Epithelial cell of proximal tubule (primary cell): ENCODE results near the gene MAP7. TPM values are rescaled to one million over a fixed set of nuclear protein-coding genes. Genes with fewer than 3 reads are reported as not detected.
A peak's percentile ranks its signal among the peaks of the same experiment; 100 is the strongest.
"Not testable (repeated sequence)": the region's sequence is repeated elsewhere in the genome, so short reads cannot be mapped to it uniquely, and the experiment has no call there.

Experiments used
- DNase-seq: peaks from one replicate; pipeline ENCODE4 v3.0.0-alpha.2; 2011; ENCODE audit warnings: low read depth
- H3K4me3 ChIP-seq: 2 replicates; pipeline ENCODE4 v1.5.1; 2011; ENCODE audit warnings: low read depth, mild to moderate bottlenecking, low read length
- CTCF ChIP-seq: conservative IDR thresholded peaks from 2 replicates; pipeline ENCODE4 v1.5.1; 2012; ENCODE audit warnings: low read depth, mild to moderate bottlenecking, low read length
- total RNA-seq: library from RNA; depleted of rRNA; stranded (reverse); fragments of >200 nt; gene quantifications from 2 replicates; pipeline ENCODE4 v1.2.3, GENCODE V29; 2015

Gene MAP7
- total RNA-seq, 1 donor from 2014 or later: 16.1 TPM

GRCh38 chr6:136317021-136317694 lies 233.1 kb downstream of the MAP7 start:
- no peak overlapping the region for H3K4me3 ChIP-seq
- peak; percentile 26 for DNase-seq
- TF ChIP-seq CTCF: peak; percentile 87

GRCh38 chr6:136315594-136315993 lies 234.6 kb downstream of the MAP7 start:
- no peak overlapping the region for H3K4me3 ChIP-seq
- no peak for DNase-seq
- no peak for TF ChIP-seq CTCF

- TF ChIP-seq CTCF: no peak
- DNase-seq: no peak
- no peak overlapping the region for H3K4me3 ChIP-seq
Measured at GRCh38 chr6:136312975-136313374, 237.2 kb downstream of the MAP7 start.

GRCh38 chr6:136309729-136310311 lies 240.4 kb downstream of the MAP7 start:
- no peak for DNase-seq
- no peak overlapping the region for H3K4me3 ChIP-seq
- no peak for TF ChIP-seq CTCF

GRCh38 chr6:136309171-136309570 lies 241.1 kb downstream of the MAP7 start:
- DNase-seq: no peak
- no peak overlapping the region for H3K4me3 ChIP-seq
- no peak for TF ChIP-seq CTCF

GRCh38 chr6:136308469-136308868 lies 241.8 kb downstream of the MAP7 start:
- H3K4me3 ChIP-seq, DNase-seq: not testable (repeated sequence)

GRCh38 chr6:136307351-136307750 lies 242.9 kb downstream of the MAP7 start:
- H3K4me3 ChIP-seq: no peak overlapping the region
- no peak for TF ChIP-seq CTCF
- DNase-seq: no peak
